AG10803 (cell line): ENCODE results near the gene SRGAP1.

Source experiments
- DNase-seq: peaks from one replicate; pipeline ENCODE4 v3.0.0; 2010; ENCODE audit warnings: low read depth
- H3K4me3 ChIP-seq: 2 replicates; pipeline ENCODE4 v1.5.1; 2011; ENCODE audit warnings: mild to moderate bottlenecking, low read length, control low read depth
- CTCF ChIP-seq: conservative IDR thresholded peaks from 2 replicates; pipeline ENCODE4 v1.5.1; 2011; ENCODE audit warnings: mild to moderate bottlenecking, low read length, control low read depth, inconsistent platforms

Gene SRGAP1

GRCh38 chr12:64171715-64172114, 327.2 kb downstream of the SRGAP1 start:
- H3K4me3 ChIP-seq = no peak overlapping the region
- DNase-seq = peak; percentile 59
- no peak for TF ChIP-seq CTCF

- H3K4me3 ChIP-seq = no peak overlapping the region
- no peak for TF ChIP-seq CTCF
- no peak for DNase-seq
Observed at GRCh38 chr12:64172143-64172970, 327.9 kb downstream of the SRGAP1 start.

GRCh38 chr12:64173456-64173855, 329.0 kb downstream of the SRGAP1 start:
- no peak overlapping the region for H3K4me3 ChIP-seq
- no peak for DNase-seq
- TF ChIP-seq CTCF = no peak

GRCh38 chr12:64175254-64175945, 330.9 kb downstream of the SRGAP1 start:
- peak; percentile 89 for DNase-seq
- H3K4me3 ChIP-seq = no peak overlapping the region
- no peak for TF ChIP-seq CTCF

GRCh38 chr12:64177001-64177400, 332.5 kb downstream of the SRGAP1 start:
- DNase-seq = no peak
- no peak overlapping the region for H3K4me3 ChIP-seq
- no peak for TF ChIP-seq CTCF

- no peak for TF ChIP-seq CTCF
- no peak overlapping the region for H3K4me3 ChIP-seq
- DNase-seq = peak; percentile 74
Observed at GRCh38 chr12:64178122-64178521, 333.6 kb downstream of the SRGAP1 start.

GRCh38 chr12:64180951-64181350, 336.5 kb downstream of the SRGAP1 start:
- no peak for TF ChIP-seq CTCF
- H3K4me3 ChIP-seq = peak overlapping the region; percentile 28

More at GRCh38 chr12:64180951-64181350, 336.5 kb downstream of the SRGAP1 start:
- peak; percentile 81 for DNase-seq
